HG03565 (cell line): ENCODE results near the gene ARHGAP12.
"Not testable (repeated sequence)": the region's sequence is repeated elsewhere in the genome, so short reads cannot be mapped to it uniquely, and the experiment has no call there.

Source experiments
- ATAC-seq: cut with Tn5 transposase; IDR thresholded peaks from one replicate; pipeline ENCODE4 v1.9.1; 2021; ENCODE audit warnings: mild to moderate bottlenecking, moderate library complexity; ENCODE audit not compliant: unreplicated experiment

The ARHGAP12 gene

GRCh38 chr10:31926765-31927564 lies 1.7 kb downstream of the ARHGAP12 start:
- ATAC-seq: no peak

- ATAC-seq: no peak
These were observed 2.5 kb downstream of the ARHGAP12 start for GRCh38 chr10:31926160-31926559.

GRCh38 chr10:31924833-31925232 lies 3.8 kb downstream of the ARHGAP12 start:
- no peak for ATAC-seq

GRCh38 chr10:31923389-31923788 lies 5.2 kb downstream of the ARHGAP12 start:
- ATAC-seq: no peak

GRCh38 chr10:31921031-31921430 lies 7.6 kb downstream of the ARHGAP12 start:
- peak; percentile 50 for ATAC-seq

GRCh38 chr10:31920538-31920937 lies 8.1 kb downstream of the ARHGAP12 start:
- ATAC-seq: peak; percentile 28

- ATAC-seq: no peak
These were observed 9.8 kb downstream of the ARHGAP12 start for GRCh38 chr10:31918671-31919409.

- no peak for ATAC-seq
These were observed 14.3 kb downstream of the ARHGAP12 start for GRCh38 chr10:31914370-31914769.

GRCh38 chr10:31912898-31913850 lies 15.5 kb downstream of the ARHGAP12 start:
- no peak for ATAC-seq

- no peak for ATAC-seq
These were observed 16.3 kb downstream of the ARHGAP12 start for GRCh38 chr10:31912289-31912688.

- no peak for ATAC-seq
These were observed 18.6 kb downstream of the ARHGAP12 start for GRCh38 chr10:31910016-31910415.

- ATAC-seq: no peak
These were observed 20.5 kb downstream of the ARHGAP12 start for GRCh38 chr10:31908157-31908556.

GRCh38 chr10:31906039-31906438 lies 22.6 kb downstream of the ARHGAP12 start:
- ATAC-seq: no peak

GRCh38 chr10:31905586-31905985 lies 23.0 kb downstream of the ARHGAP12 start:
- ATAC-seq: no peak

- no peak for ATAC-seq
These were observed 26.0 kb downstream of the ARHGAP12 start for GRCh38 chr10:31902625-31903024.

- no peak for ATAC-seq
These were observed 31.1 kb downstream of the ARHGAP12 start for GRCh38 chr10:31897506-31897905.

GRCh38 chr10:31896968-31897384 lies 31.7 kb downstream of the ARHGAP12 start:
- ATAC-seq: no peak

GRCh38 chr10:31895722-31896121 lies 32.9 kb downstream of the ARHGAP12 start:
- not testable (repeated sequence) for ATAC-seq

GRCh38 chr10:31888442-31888841 lies 40.2 kb downstream of the ARHGAP12 start:
- no peak for ATAC-seq

GRCh38 chr10:31887850-31888249 lies 40.8 kb downstream of the ARHGAP12 start:
- no peak for ATAC-seq

- ATAC-seq: no peak
These were observed 41.7 kb downstream of the ARHGAP12 start for GRCh38 chr10:31886885-31887284.
